Left lung (tissue), 10 donors: Measurements from ENCODE around the gene MTUS2. TPM values are rescaled to one million over a fixed set of nuclear protein-coding genes. Genes with fewer than 3 reads are reported as not detected.

Source experiments
- ATAC-seq: fragments of 200-7000 bp; cut with Tn5 transposase; one replicate; pipeline ENCODE4 v1.9.1; 2020; ENCODE audit warnings: moderate library complexity
- DNase-seq, 4 donors: peaks; one replicate each; pipeline ENCODE4 v3.0.0-alpha.2; 2013 to 2020
- H3K27ac ChIP-seq, 2 donors: fragments of 200-600 bp; sonication (generic) in 1 of 2; one replicate each; pipeline versions ENCODE4 v1.5.0 to v1.8.0; 2020 to 2021
- H3K27me3 ChIP-seq, 2 donors: fragments of 200-600 bp; sonication (generic) in 1 of 2; one replicate each; pipeline versions ENCODE4 v1.5.0 to v1.8.0; 2020 to 2021
- H3K36me3 ChIP-seq, 2 donors: fragments of 200-600 bp; sonication (generic) in 1 of 2; one replicate each; pipeline versions ENCODE4 v1.5.0 to v1.8.0; 2020 to 2021
- H3K4me1 ChIP-seq, 2 donors: fragments of 200-600 bp; one replicate each; pipeline ENCODE4 v1.8.0; 2021
- H3K4me3 ChIP-seq, 2 donors: fragments of 200-600 bp; sonication (generic) in 1 of 2; one replicate each; pipeline versions ENCODE4 v1.5.0 to v1.8.0; 2020 to 2021; ENCODE audit warnings: mild to moderate bottlenecking in 1 of 2
- H3K9me3 ChIP-seq, 2 donors: fragments of 200-600 bp; sonication (generic) in 1 of 2; one replicate each; pipeline versions ENCODE4 v1.5.0 to v1.8.0; 2020 to 2021
- intact Hi-C, 2 donors: fragments of 100-400 bp; cut with DNase I; formaldehyde crosslinking; loops; one replicate each; pipeline versions ENCODE4 v1.11.2 to v1.14.2; 2022
- polyA plus RNA-seq, 6 donors: library from polyadenylated mRNA; unstranded; fragments of 120-200 nt; gene quantifications; one replicate each; pipeline ENCODE4 v1.2.1, GENCODE V29; 2013; ENCODE audit not compliant: insufficient read length in 6 of 6
- total RNA-seq, 2 donors: library from RNA; stranded (reverse); fragmentation: NEBNext Ultra II Directional; extraction: Animal tissue kit (Norgen Biotek cat#: 25700); gene quantifications; one replicate each; pipeline ENCODE4 v1.2.1, GENCODE V29; 2021
- TF ChIP-seq, protein P1 (sequence below), 2 donors: fragments of 200-600 bp; sonication (generic) in 1 of 2; IDR thresholded peaks; one replicate each; pipeline versions ENCODE4 v1.5.0 to v1.8.0; 2021; ENCODE audit warnings: antibody characterized with exemption in 2 of 2
- donor health status: DM: no; HTN: yes; CAD: no.
- donor health status: DM: no; HTN: no; CAD: no.

MTUS2 gene
- total and polyA plus RNA-seq, 8 donors, result 0.21 to 0.92 (median 0.50) TPM

DNA sequence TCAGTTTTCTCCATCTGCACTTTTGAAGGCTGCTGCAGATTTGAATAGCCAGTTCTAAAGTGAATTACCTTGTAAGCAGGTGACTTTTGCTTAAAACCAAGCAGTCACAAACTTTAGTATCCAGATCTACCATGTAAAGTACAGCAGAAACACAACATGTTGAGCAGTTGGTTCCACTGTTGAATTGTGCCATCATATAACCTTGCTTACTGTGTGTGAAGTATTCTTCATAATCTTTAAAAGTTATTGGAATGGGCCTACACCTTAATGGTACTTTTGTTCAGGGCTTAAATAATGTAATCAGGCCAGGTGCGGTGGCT lies 23.2 kb upstream of the MTUS2 start:
- TF ChIP-seq, protein P1, sequence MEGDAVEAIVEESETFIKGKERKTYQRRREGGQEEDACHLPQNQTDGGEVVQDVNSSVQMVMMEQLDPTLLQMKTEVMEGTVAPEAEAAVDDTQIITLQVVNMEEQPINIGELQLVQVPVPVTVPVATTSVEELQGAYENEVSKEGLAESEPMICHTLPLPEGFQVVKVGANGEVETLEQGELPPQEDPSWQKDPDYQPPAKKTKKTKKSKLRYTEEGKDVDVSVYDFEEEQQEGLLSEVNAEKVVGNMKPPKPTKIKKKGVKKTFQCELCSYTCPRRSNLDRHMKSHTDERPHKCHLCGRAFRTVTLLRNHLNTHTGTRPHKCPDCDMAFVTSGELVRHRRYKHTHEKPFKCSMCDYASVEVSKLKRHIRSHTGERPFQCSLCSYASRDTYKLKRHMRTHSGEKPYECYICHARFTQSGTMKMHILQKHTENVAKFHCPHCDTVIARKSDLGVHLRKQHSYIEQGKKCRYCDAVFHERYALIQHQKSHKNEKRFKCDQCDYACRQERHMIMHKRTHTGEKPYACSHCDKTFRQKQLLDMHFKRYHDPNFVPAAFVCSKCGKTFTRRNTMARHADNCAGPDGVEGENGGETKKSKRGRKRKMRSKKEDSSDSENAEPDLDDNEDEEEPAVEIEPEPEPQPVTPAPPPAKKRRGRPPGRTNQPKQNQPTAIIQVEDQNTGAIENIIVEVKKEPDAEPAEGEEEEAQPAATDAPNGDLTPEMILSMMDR (IDR thresholded peaks at IDR 0.05), result peak in 1 of 2 donors; percentile 22
- intact Hi-C loops, result loop anchor here in 1 of 2 donors (10.0 kb wide), 2 partner anchors 112 to 472 kb away; no protein-coding TSS in a partner anchor

DNA sequence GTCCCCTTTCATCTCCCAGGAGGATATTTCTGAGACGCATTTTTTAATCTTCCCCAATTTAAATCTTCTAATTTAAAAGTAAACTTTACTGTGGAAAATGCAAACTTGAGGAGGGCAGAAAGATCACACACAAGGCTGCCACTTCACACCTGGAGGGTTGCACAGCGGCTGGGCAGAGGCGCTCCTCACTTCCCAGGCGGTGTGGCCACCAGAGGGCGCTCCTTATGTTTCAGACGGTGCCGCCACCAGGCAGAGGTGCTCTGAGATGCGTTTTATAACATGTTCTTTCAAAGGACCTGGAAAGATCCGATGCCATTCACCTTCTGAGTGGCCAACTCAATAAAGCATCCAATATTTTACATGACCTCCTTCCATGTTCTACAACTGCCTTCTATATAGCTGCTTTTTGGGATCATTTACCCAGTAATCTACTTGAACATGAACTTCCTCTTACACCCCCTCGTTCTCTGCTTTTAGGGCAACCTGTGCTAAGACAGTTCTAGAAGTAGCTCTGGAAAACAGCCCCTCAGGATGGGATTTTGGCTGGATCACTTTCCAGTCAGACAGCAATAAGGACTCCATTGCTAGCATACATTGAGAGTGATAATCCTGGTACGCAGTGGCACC lies 14.8 kb upstream of the MTUS2 start:
- ATAC-seq, result no peak
- H3K27ac ChIP-seq, result no peak overlapping the region
- TF ChIP-seq, protein P1 (IDR thresholded peaks at IDR 0.05), result peak; percentile 12 to 43
- intact Hi-C loops, result no loop called here
- peaks cover 0 to 14% of the 10 kb centered on the region in 2 donors for H3K9me3 ChIP-seq
- H3K36me3 ChIP-seq, result no peaks in the 10 kb centered on the region
- H3K4me3 ChIP-seq, result no peak overlapping the region
- no peaks in the 10 kb centered on the region for H3K4me1 ChIP-seq
- H3K27me3 ChIP-seq, result peaks cover 0 to 14% of the 10 kb centered on the region in 2 donors
- DNase-seq, result peak in 2 of 4 donors; percentile 7 to 73

More for the DNA sequence above, 23.2 kb upstream of the MTUS2 start:
- no peak for DNase-seq
- no peak for ATAC-seq
- H3K27me3 ChIP-seq, result peaks cover 0 to 32% of the 10 kb centered on the region in 2 donors
- H3K4me1 ChIP-seq, result peaks cover 0 to 7% of the 10 kb centered on the region in 2 donors
- H3K36me3 ChIP-seq, result no peaks in the 10 kb centered on the region
- no peak overlapping the region for H3K27ac ChIP-seq
- no peaks in the 10 kb centered on the region for H3K9me3 ChIP-seq
- no peak overlapping the region for H3K4me3 ChIP-seq

DNA sequence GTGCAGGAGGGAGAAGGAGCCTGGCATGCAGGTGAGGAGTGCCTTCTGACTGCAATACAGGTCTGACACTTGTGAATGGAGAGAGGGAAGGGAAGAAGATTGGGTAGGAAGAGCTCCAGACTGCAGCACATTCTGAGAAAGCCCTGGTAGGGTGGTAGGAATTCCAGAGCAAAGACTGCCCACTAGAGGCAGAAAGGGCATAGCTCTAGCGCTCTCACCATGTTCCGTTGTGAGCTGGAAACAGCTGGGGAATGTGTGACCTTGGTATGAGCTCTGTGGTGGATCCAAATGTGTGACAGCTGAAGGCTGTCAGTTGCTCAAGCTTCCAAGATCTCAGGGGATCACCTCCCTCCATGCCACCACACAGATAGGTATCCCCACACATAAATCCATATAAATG lies 2.9 kb upstream of the MTUS2 start:
- no peak for ATAC-seq
- peaks cover 0 to 18% of the 10 kb centered on the region in 2 donors for H3K4me1 ChIP-seq
- no peak for DNase-seq
- H3K36me3 ChIP-seq, result no peaks in the 10 kb centered on the region
- H3K9me3 ChIP-seq, result no peaks in the 10 kb centered on the region
- no peak overlapping the region for H3K4me3 ChIP-seq
- intact Hi-C loops, result no loop called here
- H3K27me3 ChIP-seq, result peaks cover 16 to 56% of the 10 kb centered on the region in 2 donors
- no peak overlapping the region for H3K27ac ChIP-seq
- TF ChIP-seq, protein P1 (IDR thresholded peaks at IDR 0.05), result no peak

DNA sequence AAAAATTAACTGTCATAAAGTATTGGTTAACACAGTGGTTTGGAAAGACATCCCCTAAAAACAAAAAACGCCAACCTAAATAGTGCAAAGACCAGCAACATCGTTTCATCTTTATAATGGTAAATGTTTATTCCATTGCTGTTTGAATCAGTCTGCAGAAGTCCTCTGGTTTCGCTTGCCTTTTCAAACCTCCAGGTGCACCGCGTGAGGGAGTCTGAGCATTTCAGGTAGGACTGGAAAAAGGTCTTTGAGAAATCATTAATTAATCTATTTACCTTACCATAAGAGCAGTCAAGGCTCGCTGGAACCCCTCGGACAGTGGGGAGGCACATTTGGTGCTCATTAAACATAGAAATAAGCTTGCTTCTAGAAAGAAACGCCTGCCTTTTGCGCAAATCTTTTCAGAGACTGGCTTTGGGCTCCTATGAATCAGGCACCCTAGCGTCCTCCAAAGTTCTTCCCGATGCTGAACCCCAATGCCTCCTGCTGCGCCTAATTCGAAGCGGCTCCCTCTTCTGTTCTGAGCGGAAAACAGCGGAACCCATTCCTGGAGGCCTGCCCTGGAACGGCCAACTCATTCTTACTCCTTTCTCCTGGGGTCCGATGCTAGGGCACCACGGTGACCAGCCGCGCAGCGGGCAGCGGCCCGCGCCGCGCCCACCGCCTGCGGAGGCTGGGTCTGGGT lies 951 bp upstream of the MTUS2 start:
- Histone ChIP-seq H3K9me3 (no peaks in the 10 kb centered on the region), H3K27ac (no peak overlapping the region), H3K4me3 (peak overlapping the region in 1 of 2 donors; percentile 9), H3K36me3 (no peaks in the 10 kb centered on the region), H3K4me1 (peaks cover 0 to 18% of the 10 kb centered on the region in 2 donors), H3K27me3 (peaks cover 16 to 68% of the 10 kb centered on the region in 2 donors)
- peak in 1 of 4 donors; percentile 10 for DNase-seq
- intact Hi-C loops, result no loop called here
- peak; percentile 13 for ATAC-seq
- TF ChIP-seq, protein P1 (IDR thresholded peaks at IDR 0.05), result no peak

DNA sequence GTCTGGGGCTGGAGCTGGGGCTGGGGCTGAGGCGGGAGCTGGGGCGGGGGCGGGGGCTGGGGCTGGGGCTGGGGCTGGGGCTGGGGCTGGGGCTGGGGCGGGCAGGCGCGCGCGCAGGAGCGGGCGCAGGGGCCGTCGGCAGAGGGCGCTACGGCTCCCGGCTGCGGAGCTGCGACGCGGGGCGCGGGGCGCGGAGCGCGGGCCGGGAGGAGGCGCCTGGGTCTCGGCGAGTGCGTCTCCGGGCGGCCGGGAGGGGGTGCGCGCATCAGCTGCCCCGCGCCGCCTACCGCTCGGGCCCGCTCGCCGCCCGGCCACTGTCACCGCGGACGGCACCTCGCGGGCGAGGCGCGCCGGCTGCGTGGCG lies 422 bp upstream of the MTUS2 start:
- H3K4me3 ChIP-seq, result peak overlapping the region in 1 of 2 donors; percentile 9
- ATAC-seq (peak; percentile 95), DNase-seq (peak in 2 of 4 donors; percentile 62 to 87)
- no peaks in the 10 kb centered on the region for H3K9me3 ChIP-seq
- TF ChIP-seq, protein P1 (IDR thresholded peaks at IDR 0.05), result no peak
- intact Hi-C loops, result no loop called here
- H3K27me3 ChIP-seq, result peaks cover 16 to 68% of the 10 kb centered on the region in 2 donors
- H3K4me1 ChIP-seq, result peaks cover 0 to 18% of the 10 kb centered on the region in 2 donors
- H3K27ac ChIP-seq, result no peak overlapping the region
- no peaks in the 10 kb centered on the region for H3K36me3 ChIP-seq
